Spleen (tissue), 11 donors: Measurements from ENCODE around the gene ZNF777. TPM values are rescaled to one million over a fixed set of nuclear protein-coding genes. Genes with fewer than 3 reads are reported as not detected.

Source experiments
- DNase-seq: peaks from one replicate; pipeline ENCODE4 v3.0.0-alpha.2; 2020
- H3K27ac ChIP-seq, 8 donors: fragments of 200-600 bp; sonication (generic) in 7 of 8; 1 replicate in 4 of 8; 2 replicates in 4 of 8; pipeline versions ENCODE4 v1.5.0 to v1.8.0; 2016 to 2021; ENCODE audit warnings: inconsistent platforms in 4 of 8, mild to moderate bottlenecking in 4 of 8, moderate library complexity in 1 of 8
- H3K27me3 ChIP-seq, 7 donors: fragments of 200-600 bp; sonication (generic) in 6 of 7; replicated peaks in 1 of 7; 1 replicate in 4 of 7; 2 replicates in 3 of 7; pipeline versions ENCODE4 v1.5.0 to v1.8.0; 2016 to 2021; ENCODE audit warnings: inconsistent platforms in 3 of 7, mild to moderate bottlenecking in 1 of 7
- H3K36me3 ChIP-seq, 6 donors: fragments of 200-600 bp; sonication (generic) in 5 of 6; 1 replicate in 4 of 6; 2 replicates in 2 of 6; pipeline versions ENCODE4 v1.5.0 to v1.8.0; 2016 to 2021; ENCODE audit warnings: inconsistent platforms in 2 of 6
- H3K4me1 ChIP-seq, 6 donors: fragments of 200-600 bp; sonication (generic) in 5 of 6; 1 replicate in 3 of 6; 2 replicates in 3 of 6; pipeline versions ENCODE4 v1.5.0 to v1.8.0; 2016 to 2021; ENCODE audit warnings: inconsistent platforms in 3 of 6
- H3K4me3 ChIP-seq, 8 donors: fragments of 200-600 bp; sonication (generic) in 7 of 8; 1 replicate in 4 of 8; 2 replicates in 4 of 8; pipeline versions ENCODE4 v1.5.0 to v1.8.0; 2016 to 2021; ENCODE audit warnings: inconsistent platforms in 4 of 8, mild to moderate bottlenecking in 4 of 8, moderate library complexity in 2 of 8
- H3K9me3 ChIP-seq, 8 donors: fragments of 200-600 bp; sonication (generic) in 7 of 8; 1 replicate in 4 of 8; 2 replicates in 4 of 8; pipeline versions ENCODE4 v1.5.0 to v1.8.0; 2016 to 2021; ENCODE audit warnings: inconsistent platforms in 4 of 8
- POLR2A ChIP-seq, 3 donors: fragments of 450-650 bp; IDR thresholded peaks; one replicate each; pipeline ENCODE4 v1.5.1; 2017; ENCODE audit warnings: antibody characterized with exemption in 3 of 3, mild to moderate bottlenecking in 1 of 3
- POLR2AphosphoS5 ChIP-seq, 3 donors: sonication (generic); formaldehyde crosslinking; IDR thresholded peaks; one replicate each; pipeline ENCODE4 v1.5.1; 2017; ENCODE audit warnings: antibody characterized with exemption in 3 of 3
- WGBS, 5 donors: extraction: QIAGEN DNeasy Blood & Tissue Kit in 3 of 5; methylation state at CpG; one replicate each; pipeline versions ENCODE4 v1.1.5 to v1.1.7; 2013 to 2018; 5-methylcytosine and 5-hydroxymethylcytosine counted together
- intact Hi-C: fragments of 100-400 bp; cut with DNase I; formaldehyde crosslinking; loops from one replicate; pipeline ENCODE4 v1.15.0; 2023; ENCODE audit warnings: low total_unique reads
- polyA plus RNA-seq, 3 donors: library from polyadenylated mRNA; stranded (reverse); fragments of 200-250 nt; gene quantifications; one replicate each; pipeline ENCODE4 v1.2.1, GENCODE V29; 2013
- total RNA-seq, 7 donors: library from RNA; depleted of rRNA in 3 of 7; stranded (reverse); fragments of >200 nt in 3 of 7; fragmentation: NEBNext Ultra II Directional in 4 of 7; extraction: Animal tissue kit (Norgen Biotek cat#: 25700) in 4 of 7; gene quantifications; one replicate each; pipeline versions ENCODE4 v1.1.0 to v1.2.1, GENCODE V29; 2016 to 2021
- TF ChIP-seq, protein P1 (sequence below), 11 experiments: fragments of 200-600 bp in 7 of 11; fragments of 450-650 bp in 4 of 11; sonication (generic) in 4 of 11; IDR thresholded peaks in 8 of 11; conservative IDR thresholded peaks in 3 of 11; 1 replicate in 7 of 11; 2 replicates in 4 of 11; pipeline versions ENCODE4 v1.4.0 to v1.8.0; 2016 to 2021; ENCODE audit warnings: antibody characterized with exemption in 11 of 11, inconsistent platforms in 4 of 11, mild to moderate bottlenecking in 1 of 11
- donor health status: healthy with polysubstance abuse.
- donor health status: DM: no; HTN: no; CAD: no; lungs with moderate emphysema.
- donor health status: DM: no; HTN: no; CAD: no.
- donor health status: Bipolar disorder and iron deficiency.
- donor health status: healthy.
- donor health status: DM: no; HTN: no; CAD: no.
- donor health status: DM: yes; HTN: yes; CAD: no.

ZNF777 gene
- total and polyA plus RNA-seq, 10 donors = 3.4 to 12.6 (median 10.1) TPM

DNA sequence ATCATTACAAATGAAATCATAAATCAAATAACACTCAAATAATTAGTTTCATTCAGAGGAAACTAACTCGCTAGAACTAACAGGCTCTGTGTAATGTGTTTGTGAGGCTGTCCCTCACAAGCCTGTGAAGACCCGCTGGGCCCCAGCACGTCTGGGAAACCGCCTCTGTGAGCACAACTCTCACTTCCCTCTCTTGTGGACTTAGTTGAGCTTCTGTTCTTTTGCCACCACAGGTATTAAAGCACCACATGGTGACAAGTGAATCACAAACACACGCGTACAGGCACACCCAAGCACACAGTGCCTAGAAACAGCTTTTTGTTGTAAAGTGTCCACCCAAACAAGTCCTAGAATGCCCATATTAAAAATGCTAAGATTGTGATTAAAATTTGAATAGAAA is 51.0 kb downstream of the ZNF777 start:
- Histone ChIP-seq H3K4me1 (peaks cover 0 to 7% (median 0%) of the 10 kb centered on the region in 6 donors), H3K27me3 (peaks cover 0 to 14% (median 0%) of the 10 kb centered on the region in 7 donors), H3K36me3 (no peaks in the 10 kb centered on the region), H3K27ac (no peak overlapping the region), H3K4me3 (no peak overlapping the region), H3K9me3 (no peaks in the 10 kb centered on the region)
- intact Hi-C loops = no loop called here
- TF ChIP-seq, protein P1, sequence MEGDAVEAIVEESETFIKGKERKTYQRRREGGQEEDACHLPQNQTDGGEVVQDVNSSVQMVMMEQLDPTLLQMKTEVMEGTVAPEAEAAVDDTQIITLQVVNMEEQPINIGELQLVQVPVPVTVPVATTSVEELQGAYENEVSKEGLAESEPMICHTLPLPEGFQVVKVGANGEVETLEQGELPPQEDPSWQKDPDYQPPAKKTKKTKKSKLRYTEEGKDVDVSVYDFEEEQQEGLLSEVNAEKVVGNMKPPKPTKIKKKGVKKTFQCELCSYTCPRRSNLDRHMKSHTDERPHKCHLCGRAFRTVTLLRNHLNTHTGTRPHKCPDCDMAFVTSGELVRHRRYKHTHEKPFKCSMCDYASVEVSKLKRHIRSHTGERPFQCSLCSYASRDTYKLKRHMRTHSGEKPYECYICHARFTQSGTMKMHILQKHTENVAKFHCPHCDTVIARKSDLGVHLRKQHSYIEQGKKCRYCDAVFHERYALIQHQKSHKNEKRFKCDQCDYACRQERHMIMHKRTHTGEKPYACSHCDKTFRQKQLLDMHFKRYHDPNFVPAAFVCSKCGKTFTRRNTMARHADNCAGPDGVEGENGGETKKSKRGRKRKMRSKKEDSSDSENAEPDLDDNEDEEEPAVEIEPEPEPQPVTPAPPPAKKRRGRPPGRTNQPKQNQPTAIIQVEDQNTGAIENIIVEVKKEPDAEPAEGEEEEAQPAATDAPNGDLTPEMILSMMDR (IDR thresholded peaks at IDR 0.05 in 8 of 11, conservative IDR thresholded peaks at IDR 0.05 in 3 of 11) = no peak
- TF ChIP-seq POLR2AphosphoS5 (IDR thresholded peaks at IDR 0.05) (no peak), POLR2A (IDR thresholded peaks at IDR 0.05) (no peak)
- WGBS, 5 donors = 65 to 83% (median 77%) methylated on average over 6 of the region's 6 CpGs
- DNase-seq = no peak

GRCh38 chr7:149404825-149405224 is 56.0 kb downstream of the ZNF777 start:
- intact Hi-C loops = no loop called here
- no peak for DNase-seq
- Histone ChIP-seq H3K9me3 (no peaks in the 10 kb centered on the region), H3K36me3 (no peaks in the 10 kb centered on the region), H3K27ac (no peak overlapping the region), H3K4me3 (no peak overlapping the region), H3K4me1 (no peaks in the 10 kb centered on the region), H3K27me3 (peaks cover 0 to 21% (median 0%) of the 10 kb centered on the region in 7 donors)
- TF ChIP-seq POLR2AphosphoS5 (IDR thresholded peaks at IDR 0.05) = no peak
- TF ChIP-seq POLR2A (IDR thresholded peaks at IDR 0.05) = no peak
- TF ChIP-seq, protein P1 (IDR thresholded peaks at IDR 0.05 in 8 of 11, conservative IDR thresholded peaks at IDR 0.05 in 3 of 11) = no peak
- 72 to 85% (median 82%) methylated on average over 5 to 6 of the region's 6 CpGs for WGBS, 5 donors

DNA sequence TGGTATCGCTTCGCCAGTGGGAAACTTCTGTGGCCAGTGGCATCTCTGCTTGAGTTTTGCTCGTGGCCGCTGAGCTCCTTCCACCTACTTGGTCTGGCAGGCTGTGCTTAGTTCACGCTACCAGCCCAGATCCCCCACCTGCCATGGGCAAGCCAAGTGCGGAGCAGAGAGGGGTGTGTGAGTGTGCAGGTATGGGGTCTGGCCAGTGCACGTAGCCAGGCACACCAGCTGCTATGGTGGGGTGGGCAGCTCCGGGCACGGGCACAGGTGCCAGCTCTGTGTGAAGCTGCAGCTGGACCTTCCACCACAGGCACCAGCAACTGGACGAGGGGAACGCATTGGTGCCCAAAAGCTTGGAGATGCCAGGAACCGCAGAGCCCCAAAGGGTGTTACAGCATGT is 56.5 kb downstream of the ZNF777 start:
- H3K36me3 ChIP-seq = no peaks in the 10 kb centered on the region
- H3K27me3 ChIP-seq = peaks cover 0 to 21% (median 0%) of the 10 kb centered on the region in 7 donors
- H3K9me3 ChIP-seq = no peaks in the 10 kb centered on the region
- H3K4me3 ChIP-seq = no peak overlapping the region
- 93 to 95% (median 94%) methylated on average over 12 of the region's 12 CpGs for WGBS, 5 donors
- no peaks in the 10 kb centered on the region for H3K4me1 ChIP-seq
- no peak overlapping the region for H3K27ac ChIP-seq
- intact Hi-C loops = no loop called here
- no peak for TF ChIP-seq POLR2AphosphoS5 (IDR thresholded peaks at IDR 0.05)
- no peak for TF ChIP-seq POLR2A (IDR thresholded peaks at IDR 0.05)
- TF ChIP-seq, protein P1 (IDR thresholded peaks at IDR 0.05 in 8 of 11, conservative IDR thresholded peaks at IDR 0.05 in 3 of 11) = no peak
- DNase-seq = no peak

DNA sequence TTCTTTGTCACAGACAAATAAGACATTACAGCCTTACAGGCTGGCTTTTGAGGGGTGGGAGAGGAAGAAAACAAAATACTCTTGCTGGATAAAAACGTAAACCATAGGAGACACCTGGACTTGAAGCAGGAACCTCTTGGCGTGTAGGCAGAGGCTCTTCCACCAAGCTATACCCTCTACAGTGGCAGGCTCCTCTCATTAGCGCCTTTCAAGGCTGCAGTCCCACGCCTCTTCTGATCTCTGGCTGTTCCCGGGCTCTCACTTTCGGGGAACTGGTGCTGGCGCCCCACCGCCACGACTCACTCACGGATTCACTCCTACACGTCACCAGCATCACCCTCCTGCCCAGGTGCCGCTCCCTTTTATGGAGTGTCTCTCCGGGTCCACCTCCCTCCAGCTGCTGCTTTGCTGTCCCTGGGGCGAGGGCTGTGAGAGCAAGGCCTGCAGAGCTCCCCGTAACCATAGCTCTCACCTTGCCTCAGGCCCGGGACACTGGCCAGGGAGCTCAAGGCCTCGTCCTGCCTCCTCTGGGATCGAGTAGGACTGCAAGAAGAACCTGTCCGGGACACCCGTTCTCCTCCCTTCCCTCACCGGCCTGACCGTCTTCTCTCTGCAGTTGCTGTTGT is 62.6 kb downstream of the ZNF777 start:
- Histone ChIP-seq H3K4me3 (no peak overlapping the region), H3K27ac (no peak overlapping the region), H3K9me3 (peaks cover 0 to 12% (median 9%) of the 10 kb centered on the region in 8 donors), H3K27me3 (peaks cover 0 to 34% (median 0%) of the 10 kb centered on the region in 7 donors), H3K36me3 (no peaks in the 10 kb centered on the region), H3K4me1 (no peaks in the 10 kb centered on the region)
- intact Hi-C loops = no loop called here
- no peak for DNase-seq
- TF ChIP-seq POLR2AphosphoS5 (IDR thresholded peaks at IDR 0.05) (no peak), POLR2A (IDR thresholded peaks at IDR 0.05) (no peak)
- TF ChIP-seq, protein P1 (IDR thresholded peaks at IDR 0.05 in 8 of 11, conservative IDR thresholded peaks at IDR 0.05 in 3 of 11) = no peak
- 76 to 89% (median 81%) methylated on average over 22 of the region's 22 CpGs for WGBS, 5 donors
